HEK293 (cell line): ENCODE data around the gene EXT2.

Experiments used
- CTCF ChIA-PET: fragments of 350-600 bp; formaldehyde crosslinking; extraction: SDS; loops from one replicate; lab custom pipeline; 2021; ENCODE audit warnings: antibody characterized with exemption; lab: Yijun Ruan, JAX
- POLR2A ChIA-PET: fragments of 300-600 bp; formaldehyde crosslinking; extraction: SDS; loops from one replicate; lab custom pipeline; 2020; ENCODE audit warnings: antibody characterized with exemption, inconsistent platforms; lab: Yijun Ruan, JAX
- H3K27ac ChIP-seq: fragments of 200-500 bp; sonication (Bioruptor generic); 2 replicates; pipeline ENCODE4 v1.5.1; 2014; ENCODE audit warnings: low read depth, low read length, control low read depth, inconsistent platforms; ENCODE audit errors: extremely low read depth
- H3K36me3 ChIP-seq, 2 experiments: fragments of 200-500 bp in 1 of 2; sonication (Bioruptor generic) in 1 of 2; 1 replicate in 1 of 2; 2 replicates in 1 of 2; pipeline ENCODE4 v1.5.1; 2014 to 2017; ENCODE audit warnings: inconsistent platforms in 2 of 2, low read length in 2 of 2; ENCODE audit not compliant: control insufficient read depth in 2 of 2, insufficient read depth in 1 of 2
- H3K4me1 ChIP-seq: fragments of 200-500 bp; sonication (Bioruptor generic); 2 replicates; pipeline ENCODE4 v1.5.1; 2014; ENCODE audit warnings: mild to moderate bottlenecking, low read length, inconsistent platforms; ENCODE audit not compliant: control insufficient read depth, insufficient read depth
- H3K4me3 ChIP-seq: 2 replicates; pipeline ENCODE4 v1.5.1; 2011; ENCODE audit warnings: low read depth, mild to moderate bottlenecking, control low read depth, low read length, moderate library complexity
- H3K9me3 ChIP-seq: fragments of 200-500 bp; sonication (Bioruptor generic); 2 replicates; pipeline ENCODE4 v1.5.1; 2014; ENCODE audit warnings: low read depth, low read length, inconsistent platforms; ENCODE audit not compliant: control insufficient read depth, insufficient read depth
- OSR2 ChIP-seq: fragments of 450-650 bp; formaldehyde crosslinking; IDR thresholded peaks from 2 replicates; pipeline ENCODE4 v1.5.1; 2016; ENCODE audit warnings: missing biosample characterization, missing genetic modification characterization
- REPIN1 ChIP-seq: fragments of 450-650 bp; formaldehyde crosslinking; IDR thresholded peaks from 2 replicates; pipeline ENCODE4 v1.5.1; 2017; ENCODE audit warnings: missing biosample characterization, missing genetic modification characterization, low read depth
- ZBTB11 ChIP-seq: fragments of 450-650 bp; formaldehyde crosslinking; conservative IDR thresholded peaks from 2 replicates; pipeline ENCODE4 v1.5.1; 2016; ENCODE audit warnings: low read depth, missing biosample characterization, missing genetic modification characterization
- ZFP3 ChIP-seq: fragments of 450-650 bp; formaldehyde crosslinking; IDR thresholded peaks from 2 replicates; pipeline ENCODE4 v1.5.1; 2016; ENCODE audit warnings: low read depth, missing biosample characterization, missing genetic modification characterization
- ZIC2 ChIP-seq: fragments of 450-650 bp; formaldehyde crosslinking; IDR thresholded peaks from 2 replicates; pipeline ENCODE4 v1.5.1; 2016; ENCODE audit warnings: missing biosample characterization, missing genetic modification characterization
- ZNF292 ChIP-seq: fragments of 450-650 bp; formaldehyde crosslinking; IDR thresholded peaks from 2 replicates; pipeline ENCODE4 v1.5.1; 2016; ENCODE audit warnings: low read depth, missing biosample characterization, missing genetic modification characterization, borderline replicate concordance
- ZNF311 ChIP-seq: fragments of 450-650 bp; formaldehyde crosslinking; IDR thresholded peaks from 2 replicates; pipeline ENCODE4 v1.5.1; 2017; ENCODE audit warnings: missing biosample characterization, missing genetic modification characterization, borderline replicate concordance
- ZNF335 ChIP-seq: fragments of 450-650 bp; formaldehyde crosslinking; conservative IDR thresholded peaks from 2 replicates; pipeline ENCODE4 v1.5.1; 2016; ENCODE audit warnings: missing biosample characterization, missing genetic modification characterization
- ZNF548 ChIP-seq: fragments of 450-650 bp; formaldehyde crosslinking; IDR thresholded peaks from 2 replicates; pipeline ENCODE4 v1.5.1; 2016; ENCODE audit warnings: missing biosample characterization, missing genetic modification characterization
- ZNF596 ChIP-seq: fragments of 450-650 bp; IDR thresholded peaks from 2 replicates; pipeline ENCODE4 v1.5.0; 2018; ENCODE audit warnings: missing biosample characterization, mild to moderate bottlenecking, missing genetic modification characterization, moderate library complexity
- ZNF626 ChIP-seq: fragments of 450-650 bp; sonication (Bioruptor Pico); formaldehyde crosslinking; IDR thresholded peaks from 2 replicates; pipeline ENCODE4 v1.5.1; 2018; ENCODE audit warnings: missing biosample characterization, missing genetic modification characterization, inconsistent platforms
- ZNF707 ChIP-seq: fragments of 450-650 bp; formaldehyde crosslinking; IDR thresholded peaks from 2 replicates; pipeline ENCODE4 v1.5.1; 2016; ENCODE audit warnings: missing biosample characterization, missing genetic modification characterization
- TF ChIP-seq, protein P1 (sequence below): fragments of 450-650 bp; formaldehyde crosslinking; IDR thresholded peaks from 2 replicates; pipeline ENCODE4 v1.5.1; 2016; ENCODE audit warnings: missing biosample characterization, missing genetic modification characterization
- TF ChIP-seq, protein P2 (sequence below): fragments of 450-650 bp; formaldehyde crosslinking; optimal IDR thresholded peaks from 2 replicates; pipeline ENCODE3; 2016; ENCODE audit warnings: missing biosample characterization, mild to moderate bottlenecking, missing genetic modification characterization
- TF ChIP-seq, protein P3 (sequence below): fragments of 450-650 bp; formaldehyde crosslinking; IDR thresholded peaks from 2 replicates; pipeline ENCODE4 v1.5.1; 2016; ENCODE audit warnings: missing biosample characterization, missing genetic modification characterization
- TF ChIP-seq, protein P4 (sequence below): fragments of 450-650 bp; formaldehyde crosslinking; IDR thresholded peaks from 2 replicates; pipeline ENCODE4 v1.5.1; 2017; ENCODE audit warnings: missing biosample characterization, missing genetic modification characterization
- TF ChIP-seq, protein P5 (sequence below): fragments of 450-650 bp; formaldehyde crosslinking; IDR thresholded peaks from 2 replicates; pipeline ENCODE4 v1.5.1; 2016; ENCODE audit warnings: missing biosample characterization, missing genetic modification characterization
- TF ChIP-seq, protein P6 (sequence below): fragments of 450-650 bp; formaldehyde crosslinking; IDR thresholded peaks from 2 replicates; pipeline ENCODE4 v1.5.1; 2016; ENCODE audit warnings: missing biosample characterization, missing genetic modification characterization
- TF ChIP-seq, protein P7 (sequence below): fragments of 450-650 bp; formaldehyde crosslinking; IDR thresholded peaks from 2 replicates; pipeline ENCODE4 v1.5.1; 2016; ENCODE audit warnings: missing biosample characterization, missing genetic modification characterization

The EXT2 gene

DNA sequence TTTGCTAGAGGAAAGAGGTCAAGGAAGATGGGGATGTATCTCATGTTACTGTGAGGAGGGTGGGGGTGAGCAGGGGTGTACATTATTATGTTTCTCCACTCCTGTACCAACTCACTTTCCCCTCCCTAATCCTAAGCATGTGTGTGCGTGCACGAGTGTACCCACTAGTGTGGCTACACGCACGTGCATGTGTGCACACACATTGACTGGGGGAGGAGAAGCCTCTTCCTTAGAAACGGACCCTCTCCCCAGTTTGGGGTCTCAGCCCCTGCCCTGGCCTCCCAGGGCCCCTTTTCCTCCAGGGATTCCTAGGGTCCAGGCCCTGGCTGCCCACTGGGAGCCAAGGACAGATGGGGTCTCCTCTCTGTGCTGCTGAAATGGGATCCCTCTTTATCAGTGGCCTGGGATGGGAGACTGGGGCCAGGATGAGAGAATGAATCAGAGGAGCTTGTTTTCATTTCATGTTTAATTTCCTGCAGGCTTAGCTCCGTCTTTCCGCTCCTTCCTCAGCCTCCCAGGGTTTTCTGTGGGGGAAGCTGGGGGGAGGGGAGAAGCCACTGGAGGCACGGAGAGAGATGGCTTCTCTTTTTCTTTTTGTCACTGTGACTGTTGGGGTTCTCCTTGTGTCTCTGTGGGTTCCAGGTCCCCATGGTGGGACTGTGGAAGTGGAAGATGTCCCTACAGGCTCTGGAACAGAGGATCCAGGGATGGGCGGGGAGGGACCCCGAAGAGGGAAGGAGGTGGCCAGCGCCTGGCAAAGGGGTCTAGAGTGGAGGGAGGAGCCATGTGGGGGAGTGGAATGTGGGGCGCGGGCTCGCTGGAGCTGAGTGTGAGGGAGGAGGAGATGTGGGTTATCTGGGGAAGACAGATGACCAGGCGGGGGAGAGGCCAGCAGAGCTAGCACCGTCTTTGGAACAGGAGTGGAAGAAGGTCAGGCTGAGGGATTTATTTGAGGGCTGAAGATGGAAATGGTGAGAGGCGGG lies 174.2 kb downstream of the EXT2 start:
- ChIA-PET CTCF (interaction anchor here (1.6 kb wide), 1 partner anchor 16 kb away, joined by 4 read pairs; no protein-coding TSS in a partner anchor), POLR2A (no interaction called here)
- H3K9me3 ChIP-seq, result no peaks in the 10 kb centered on the region
- TF ChIP-seq, protein P1, sequence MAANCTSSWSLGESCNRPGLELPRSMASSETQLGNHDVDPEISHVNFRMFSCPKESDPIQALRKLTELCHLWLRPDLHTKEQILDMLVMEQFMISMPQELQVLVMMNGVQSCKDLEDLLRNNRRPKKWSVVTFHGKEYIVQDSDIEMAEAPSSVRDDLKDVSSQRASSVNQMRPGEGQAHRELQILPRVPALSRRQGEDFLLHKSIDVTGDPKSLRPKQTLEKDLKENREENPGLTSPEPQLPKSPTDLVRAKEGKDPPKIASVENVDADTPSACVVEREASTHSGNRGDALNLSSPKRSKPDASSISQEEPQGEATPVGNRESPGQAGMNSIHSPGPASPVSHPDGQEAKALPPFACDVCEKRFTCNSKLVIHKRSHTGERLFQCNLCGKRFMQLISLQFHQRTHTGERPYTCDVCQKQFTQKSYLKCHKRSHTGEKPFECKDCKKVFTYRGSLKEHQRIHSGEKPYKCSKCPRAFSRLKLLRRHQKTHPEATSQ, result no peak
- TF ChIP-seq OSR2 (tag by site-specific recombination), result no peak
- TF ChIP-seq, protein P2, sequence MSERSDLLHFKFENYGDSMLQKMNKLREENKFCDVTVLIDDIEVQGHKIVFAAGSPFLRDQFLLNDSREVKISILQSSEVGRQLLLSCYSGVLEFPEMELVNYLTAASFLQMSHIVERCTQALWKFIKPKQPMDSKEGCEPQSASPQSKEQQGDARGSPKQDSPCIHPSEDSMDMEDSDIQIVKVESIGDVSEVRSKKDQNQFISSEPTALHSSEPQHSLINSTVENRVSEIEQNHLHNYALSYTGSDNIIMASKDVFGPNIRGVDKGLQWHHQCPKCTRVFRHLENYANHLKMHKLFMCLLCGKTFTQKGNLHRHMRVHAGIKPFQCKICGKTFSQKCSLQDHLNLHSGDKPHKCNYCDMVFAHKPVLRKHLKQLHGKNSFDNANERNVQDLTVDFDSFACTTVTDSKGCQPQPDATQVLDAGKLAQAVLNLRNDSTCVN (tag by site-specific recombination), result no peak
- no peak for TF ChIP-seq ZBTB11 (tag by site-specific recombination)
- TF ChIP-seq ZNF626, result no peak
- no peak for TF ChIP-seq ZNF292 (tag by site-specific recombination)
- TF ChIP-seq ZIC2 (tag by site-specific recombination), result no peak
- TF ChIP-seq, protein P3, sequence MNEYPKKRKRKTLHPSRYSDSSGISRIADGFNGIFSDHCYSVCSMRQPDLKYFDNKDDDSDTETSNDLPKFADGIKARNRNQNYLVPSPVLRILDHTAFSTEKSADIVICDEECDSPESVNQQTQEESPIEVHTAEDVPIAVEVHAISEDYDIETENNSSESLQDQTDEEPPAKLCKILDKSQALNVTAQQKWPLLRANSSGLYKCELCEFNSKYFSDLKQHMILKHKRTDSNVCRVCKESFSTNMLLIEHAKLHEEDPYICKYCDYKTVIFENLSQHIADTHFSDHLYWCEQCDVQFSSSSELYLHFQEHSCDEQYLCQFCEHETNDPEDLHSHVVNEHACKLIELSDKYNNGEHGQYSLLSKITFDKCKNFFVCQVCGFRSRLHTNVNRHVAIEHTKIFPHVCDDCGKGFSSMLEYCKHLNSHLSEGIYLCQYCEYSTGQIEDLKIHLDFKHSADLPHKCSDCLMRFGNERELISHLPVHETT (tag by site-specific recombination), result no peak
- no peak for TF ChIP-seq ZFP3 (tag by site-specific recombination)
- TF ChIP-seq, protein P4, sequence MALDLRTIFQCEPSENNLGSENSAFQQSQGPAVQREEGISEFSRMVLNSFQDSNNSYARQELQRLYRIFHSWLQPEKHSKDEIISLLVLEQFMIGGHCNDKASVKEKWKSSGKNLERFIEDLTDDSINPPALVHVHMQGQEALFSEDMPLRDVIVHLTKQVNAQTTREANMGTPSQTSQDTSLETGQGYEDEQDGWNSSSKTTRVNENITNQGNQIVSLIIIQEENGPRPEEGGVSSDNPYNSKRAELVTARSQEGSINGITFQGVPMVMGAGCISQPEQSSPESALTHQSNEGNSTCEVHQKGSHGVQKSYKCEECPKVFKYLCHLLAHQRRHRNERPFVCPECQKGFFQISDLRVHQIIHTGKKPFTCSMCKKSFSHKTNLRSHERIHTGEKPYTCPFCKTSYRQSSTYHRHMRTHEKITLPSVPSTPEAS, result no peak
- TF ChIP-seq REPIN1 (tag by site-specific recombination), result no peak
- TF ChIP-seq ZNF596, result no peak
- TF ChIP-seq ZNF707 (tag by site-specific recombination), result no peak
- TF ChIP-seq, protein P5, sequence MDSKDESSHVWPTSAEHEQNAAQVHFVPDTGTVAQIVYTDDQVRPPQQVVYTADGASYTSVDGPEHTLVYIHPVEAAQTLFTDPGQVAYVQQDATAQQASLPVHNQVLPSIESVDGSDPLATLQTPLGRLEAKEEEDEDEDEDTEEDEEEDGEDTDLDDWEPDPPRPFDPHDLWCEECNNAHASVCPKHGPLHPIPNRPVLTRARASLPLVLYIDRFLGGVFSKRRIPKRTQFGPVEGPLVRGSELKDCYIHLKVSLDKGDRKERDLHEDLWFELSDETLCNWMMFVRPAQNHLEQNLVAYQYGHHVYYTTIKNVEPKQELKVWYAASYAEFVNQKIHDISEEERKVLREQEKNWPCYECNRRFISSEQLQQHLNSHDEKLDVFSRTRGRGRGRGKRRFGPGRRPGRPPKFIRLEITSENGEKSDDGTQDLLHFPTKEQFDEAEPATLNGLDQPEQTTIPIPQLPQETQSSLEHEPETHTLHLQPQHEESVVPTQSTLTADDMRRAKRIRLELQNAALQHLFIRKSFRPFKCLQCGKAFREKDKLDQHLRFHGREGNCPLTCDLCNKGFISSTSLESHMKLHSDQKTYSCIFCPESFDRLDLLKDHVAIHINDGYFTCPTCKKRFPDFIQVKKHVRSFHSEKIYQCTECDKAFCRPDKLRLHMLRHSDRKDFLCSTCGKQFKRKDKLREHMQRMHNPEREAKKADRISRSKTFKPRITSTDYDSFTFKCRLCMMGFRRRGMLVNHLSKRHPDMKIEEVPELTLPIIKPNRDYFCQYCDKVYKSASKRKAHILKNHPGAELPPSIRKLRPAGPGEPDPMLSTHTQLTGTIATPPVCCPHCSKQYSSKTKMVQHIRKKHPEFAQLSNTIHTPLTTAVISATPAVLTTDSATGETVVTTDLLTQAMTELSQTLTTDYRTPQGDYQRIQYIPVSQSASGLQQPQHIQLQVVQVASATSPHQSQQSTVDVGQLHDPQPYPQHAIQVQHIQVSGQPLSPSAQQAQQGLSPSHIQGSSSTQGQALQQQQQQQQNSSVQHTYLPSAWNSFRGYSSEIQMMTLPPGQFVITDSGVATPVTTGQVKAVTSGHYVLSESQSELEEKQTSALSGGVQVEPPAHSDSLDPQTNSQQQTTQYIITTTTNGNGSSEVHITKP (tag by site-specific recombination), result no peak
- no peak for TF ChIP-seq ZNF335 (tag by site-specific recombination)
- TF ChIP-seq, protein P6, sequence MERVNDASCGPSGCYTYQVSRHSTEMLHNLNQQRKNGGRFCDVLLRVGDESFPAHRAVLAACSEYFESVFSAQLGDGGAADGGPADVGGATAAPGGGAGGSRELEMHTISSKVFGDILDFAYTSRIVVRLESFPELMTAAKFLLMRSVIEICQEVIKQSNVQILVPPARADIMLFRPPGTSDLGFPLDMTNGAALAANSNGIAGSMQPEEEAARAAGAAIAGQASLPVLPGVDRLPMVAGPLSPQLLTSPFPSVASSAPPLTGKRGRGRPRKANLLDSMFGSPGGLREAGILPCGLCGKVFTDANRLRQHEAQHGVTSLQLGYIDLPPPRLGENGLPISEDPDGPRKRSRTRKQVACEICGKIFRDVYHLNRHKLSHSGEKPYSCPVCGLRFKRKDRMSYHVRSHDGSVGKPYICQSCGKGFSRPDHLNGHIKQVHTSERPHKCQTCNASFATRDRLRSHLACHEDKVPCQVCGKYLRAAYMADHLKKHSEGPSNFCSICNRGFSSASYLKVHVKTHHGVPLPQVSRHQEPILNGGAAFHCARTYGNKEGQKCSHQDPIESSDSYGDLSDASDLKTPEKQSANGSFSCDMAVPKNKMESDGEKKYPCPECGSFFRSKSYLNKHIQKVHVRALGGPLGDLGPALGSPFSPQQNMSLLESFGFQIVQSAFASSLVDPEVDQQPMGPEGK (tag by site-specific recombination), result no peak
- no peak for TF ChIP-seq ZNF311
- TF ChIP-seq, protein P7, sequence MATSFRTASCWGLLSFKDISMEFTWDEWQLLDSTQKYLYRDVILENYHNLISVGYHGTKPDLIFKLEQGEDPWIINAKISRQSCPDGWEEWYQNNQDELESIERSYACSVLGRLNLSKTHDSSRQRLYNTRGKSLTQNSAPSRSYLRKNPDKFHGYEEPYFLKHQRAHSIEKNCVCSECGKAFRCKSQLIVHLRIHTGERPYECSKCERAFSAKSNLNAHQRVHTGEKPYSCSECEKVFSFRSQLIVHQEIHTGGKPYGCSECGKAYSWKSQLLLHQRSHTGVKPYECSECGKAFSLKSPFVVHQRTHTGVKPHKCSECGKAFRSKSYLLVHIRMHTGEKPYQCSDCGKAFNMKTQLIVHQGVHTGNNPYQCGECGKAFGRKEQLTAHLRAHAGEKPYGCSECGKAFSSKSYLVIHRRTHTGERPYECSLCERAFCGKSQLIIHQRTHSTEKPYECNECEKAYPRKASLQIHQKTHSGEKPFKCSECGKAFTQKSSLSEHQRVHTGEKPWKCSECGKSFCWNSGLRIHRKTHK (tag by site-specific recombination), result no peak
- TF ChIP-seq ZNF548 (tag by site-specific recombination), result no peak
- H3K36me3 ChIP-seq, result peaks cover 0 to 49% of the 10 kb centered on the region in 2 experiments; a peak in 1 of 3 replicates
- H3K27ac ChIP-seq, result no peak overlapping the region
- no peaks in the 10 kb centered on the region for H3K4me1 ChIP-seq
- no peak overlapping the region for H3K4me3 ChIP-seq
